Measurements from ENCODE around the gene MUL1. TPM values are rescaled to one million over a fixed set of nuclear protein-coding genes. Genes with fewer than 3 reads are reported as not detected.

Gene MUL1
- total and polyA plus RNA-seq, 2 of the 8 experiments (the other 6 are each of a cell fraction or from before 2014, with no cell fraction given), result 16.4 to 20.8 TPM

- Histone ChIP-seq H2AK5ac (ENCODE audit: low read depth, low read length) (no peak overlapping the region), H4K8ac (ENCODE audit: extremely low read depth, insufficient read depth, low read length) (no peak overlapping the region), H3K27me3 (replicated peaks in 1 of 4; ENCODE audit: control insufficient read depth in 3 of 4, extremely low read depth in 1 of 4, insufficient read depth in 3 of 4, low read length in 3 of 4) (peaks cover 0 to 6% (median 0%) of the 10 kb centered on the region in 4 experiments; a peak in 4 of 7 replicates), H2BK5ac (ENCODE audit: low read depth, low read length) (no peak overlapping the region), H3K56ac (replicated peaks; ENCODE audit: insufficient read length, low read depth, low read length) (no peak overlapping the region), H2AFZ (ENCODE audit: low read length) (no peak overlapping the region), H4K91ac (replicated peaks; ENCODE audit: insufficient read length, low read length) (no peak overlapping the region), H4K20me1 (replicated peaks in 1 of 2; ENCODE audit: control insufficient read depth in 1 of 2, insufficient read depth in 2 of 2, low read length in 2 of 2) (peaks cover 0 to 1% of the 10 kb centered on the region in 2 experiments), H3K36me3 (ENCODE audit: control insufficient read depth in 2 of 4, insufficient read depth in 4 of 4, low read length in 3 of 4) (no peaks in the 10 kb centered on the region), H2BK20ac (ENCODE audit: low read length) (no peak overlapping the region), H3K9me3 (ENCODE audit: insufficient read depth in 2 of 2, low read depth in 1 of 2, low read length in 1 of 2) (no peaks in the 10 kb centered on the region), H2BK15ac (ENCODE audit: low read length) (no peak overlapping the region), H3K4me2 (ENCODE audit: insufficient read depth in 1 of 2, low read depth in 2 of 2, low read length in 2 of 2) (no peak overlapping the region), H3K4ac (replicated peaks; ENCODE audit: insufficient read length, low read depth, low read length) (no peak overlapping the region), H2BK120ac (replicated peaks; ENCODE audit: low read depth, low read length) (no peak overlapping the region), H3K14ac (ENCODE audit: insufficient read length) (no peak overlapping the region), H3K18ac (ENCODE audit: extremely low read depth, low read length) (no peak overlapping the region), H4K5ac (ENCODE audit: insufficient read length, low read depth, low read length) (no peak overlapping the region), H3K4me3 (ENCODE audit: extremely low read depth in 1 of 4, insufficient read depth in 2 of 4, low read depth in 3 of 4, low read length in 4 of 4) (no peak overlapping the region), H3K79me2 (ENCODE audit: control insufficient read depth in 1 of 2, insufficient read depth in 2 of 2, low read length in 2 of 2) (no peaks in the 10 kb centered on the region), H3K23me2 (ENCODE audit: low read depth, low read length) (no peaks in the 10 kb centered on the region), H3K27ac (ENCODE audit: low read depth, low read length) (no peak overlapping the region), H3K9ac (replicated peaks in 1 of 4; ENCODE audit: extremely low read depth in 1 of 4, low read depth in 3 of 4, low read length in 3 of 4) (no peak overlapping the region), H3K79me1 (ENCODE audit: low read depth, low read length) (no peaks in the 10 kb centered on the region), H2BK12ac (ENCODE audit: low read depth, low read length) (no peak overlapping the region), H3K4me1 (replicated peaks in 1 of 4; ENCODE audit: control insufficient read depth in 3 of 4, insufficient read depth in 4 of 4, low read length in 3 of 4) (no peaks in the 10 kb centered on the region), H3K23ac (ENCODE audit: insufficient read length) (no peak overlapping the region)
- TF ChIP-seq SIRT6 (IDR thresholded peaks at IDR 0.05; ENCODE audit: low read length) (no peak), TEAD4 (IDR thresholded peaks at IDR 0.05; ENCODE audit: low read depth, low read length) (no peak)
- DNase-seq (ENCODE audit: low read depth in 1 of 2, low spot score in 2 of 2), result no peak
- WGBS, 2 experiments (ENCODE audit: extremely low coverage in 1 of 2, insufficient coverage in 1 of 2, insufficient read length in 1 of 2, insufficient replicate concordance in 2 of 2, low coverage in 1 of 2, low lambda C conversion rate in 2 of 2, missing lambda C conversion rate in 1 of 2), result 80% methylated on average over 12 of the region's 12 CpGs; no CpG with 5 or more reads in 1 of the 2 experiments
- ChIA-PET CTCF (ENCODE audit: partially characterized antibody) (interaction anchor here (0.5 to 1.6 kb wide), 11 partner anchors 9 to 347 kb away, joined by 3 to 4 read pairs (median 4); no protein-coding TSS in a partner anchor), POLR2A (ENCODE audit: partially characterized antibody) (interaction anchor here (1.2 kb wide), 1 partner anchor 27 kb away, joined by 3 read pairs; the partner anchor contains the start of gene MUL1)
- FAIRE-seq, result no peak
Observed at GRCh38 chr1:20534659-20535417, 26.9 kb upstream of the MUL1 start.
